Heart left ventricle (tissue), 13 donors: ENCODE measurements around the gene BRF1.

Source experiments
- CTCF ChIP-seq, 12 donors: fragments of 200-600 bp; sonication (generic) in 4 of 12; IDR thresholded peaks; one replicate each; pipeline versions ENCODE4 v1.5.0 to v1.8.0; 2018 to 2022; ENCODE audit warnings: antibody characterized with exemption in 12 of 12, mild to moderate bottlenecking in 5 of 12
- POLR2A ChIP-seq, 2 donors: fragments of 450-650 bp; IDR thresholded peaks; one replicate each; pipeline ENCODE4 v1.6.1; 2017; ENCODE audit warnings: antibody characterized with exemption in 2 of 2, mild to moderate bottlenecking in 2 of 2, moderate library complexity in 2 of 2
- donor health status: ischemic (EF 13 %, LVEDD 7.1; RV severe dilation, severe dysfunction).
- donor health status: DM: no; HTN: yes; CAD: no.
- donor health status: DM: no; HTN: no; CAD: no.
- donor health status: ischemic (EF 25% LVEDD 6.9; RV normal size, moderate dysfunction).
- donor health status: ischemic (EF 25% LVEDD 5.7; RV mildly dilated, moderate dysfunction).
- donor health status: ischemic (EF 35%, LVEDD 5.7; RV mildly dilated, moderate dysfunction).
- donor health status: nonischemic (EF 11% LVEDD 7.7; RV severe dilation, severe dysfunction).
- donor health status: DM: yes; HTN: yes; CAD: no.
- donor health status: PGD.
- donor health status: ischemic (EF 29% LVEDD 5.4; RV normal size, mild dysfunction).
- donor health status: nonischemic (EF 23%, LVEDD 6.1; RV moderate dilation, normal function).

- TF ChIP-seq POLR2A (IDR thresholded peaks at IDR 0.05): no peak
- TF ChIP-seq CTCF (IDR thresholded peaks at IDR 0.05): no peak
Measured at GRCh38 chr14:105173901-105174894, 126.6 kb downstream of the BRF1 start.
